HG03045 (cell line): Measurements from ENCODE around the gene NF2.

Experiments used
- ATAC-seq: cut with Tn5 transposase; IDR thresholded peaks from one replicate; pipeline ENCODE4 v1.9.1; 2021; ENCODE audit warnings: mild to moderate bottlenecking, moderate library complexity; ENCODE audit not compliant: unreplicated experiment

NF2 gene

GRCh38 chr22:29660021-29660420 lies 56.6 kb downstream of the NF2 start:
- no peak for ATAC-seq

GRCh38 chr22:29661336-29661735 lies 57.9 kb downstream of the NF2 start:
- ATAC-seq: no peak

DNA sequence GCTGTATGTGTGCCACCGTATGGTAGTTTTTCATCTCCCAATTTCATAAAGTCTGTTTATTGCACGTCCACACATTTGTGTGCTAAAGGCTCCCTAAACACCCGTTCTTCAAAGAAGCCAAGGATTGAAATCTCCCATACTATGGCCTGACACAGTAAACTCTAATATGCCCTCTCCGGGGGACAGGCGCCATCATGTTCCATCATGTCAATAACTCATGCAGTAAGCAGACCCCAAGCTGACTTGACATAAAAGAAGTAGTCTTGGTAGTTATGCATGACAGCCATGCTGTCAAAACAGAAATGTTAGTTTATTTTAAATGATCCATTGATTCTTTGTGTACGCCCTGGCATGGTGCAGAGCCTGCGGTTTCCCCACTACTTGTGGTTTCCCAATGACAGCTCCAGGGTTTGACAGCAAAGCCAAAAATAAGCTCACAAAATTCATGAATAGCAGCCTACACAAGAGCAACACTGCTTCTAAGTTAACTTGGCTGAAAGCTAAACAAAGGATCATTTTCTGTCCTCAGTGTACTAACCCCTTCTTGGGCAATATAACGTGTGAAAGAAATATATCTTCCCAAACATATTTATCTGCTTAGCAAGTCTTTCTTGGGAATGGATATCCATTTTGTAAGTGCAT lies 59.9 kb downstream of the NF2 start:
- ATAC-seq: no peak

- no peak for ATAC-seq
These were observed 62.1 kb downstream of the NF2 start for GRCh38 chr22:29665486-29665885.

GRCh38 chr22:29668673-29669072 lies 65.2 kb downstream of the NF2 start:
- ATAC-seq: no peak

DNA sequence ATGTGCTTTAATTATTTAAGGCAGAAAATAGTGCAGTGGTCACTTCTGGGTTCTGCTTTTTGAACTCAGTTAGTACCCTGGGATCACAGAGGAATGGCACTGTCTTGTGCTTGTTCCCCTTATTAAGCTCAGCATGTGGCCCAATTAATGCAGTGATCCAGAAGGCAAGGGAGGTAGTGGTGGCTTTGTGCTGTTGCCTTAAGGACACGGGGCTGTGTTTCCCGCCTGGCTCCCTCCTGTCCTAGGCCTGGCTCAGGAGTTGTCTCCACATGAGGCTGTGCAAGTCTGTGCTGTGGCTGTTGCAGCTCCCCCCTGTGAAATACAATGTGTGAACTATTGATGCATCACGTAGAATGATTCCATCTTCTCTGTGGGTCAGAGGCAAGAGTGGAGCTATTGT lies 67.2 kb downstream of the NF2 start:
- no peak for ATAC-seq

DNA sequence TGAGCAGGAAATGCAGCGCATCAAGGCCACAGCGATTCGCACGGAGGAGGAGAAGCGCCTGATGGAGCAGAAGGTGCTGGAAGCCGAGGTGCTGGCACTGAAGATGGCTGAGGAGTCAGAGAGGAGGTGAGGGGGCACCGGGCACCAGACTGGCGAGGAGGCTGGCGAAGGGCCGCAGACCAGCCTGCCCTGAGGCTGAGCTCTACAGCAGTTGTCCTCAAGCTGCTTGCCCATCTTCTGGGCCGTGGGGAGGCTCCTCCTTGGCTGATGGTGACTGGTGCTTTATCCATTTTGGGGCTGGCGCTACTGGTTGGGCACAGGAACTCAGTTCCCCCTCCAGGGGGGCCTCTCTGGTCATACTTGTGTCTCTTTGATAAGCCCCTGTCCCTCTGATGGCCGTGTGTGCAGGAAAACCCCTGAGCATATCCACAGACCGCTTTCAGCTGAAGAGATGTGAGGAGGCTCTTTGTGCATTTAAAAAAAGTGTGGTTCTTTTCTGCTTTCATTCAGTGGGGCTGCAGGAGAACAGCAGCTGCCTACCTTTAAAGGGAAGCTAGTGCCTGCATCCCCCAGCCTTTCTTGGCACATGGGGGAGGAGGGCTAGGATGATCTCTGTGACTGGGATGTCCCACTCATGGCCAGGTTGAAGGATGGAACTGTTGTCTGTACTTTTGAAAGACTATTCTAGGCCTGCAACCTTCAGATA lies 70.1 kb downstream of the NF2 start:
- no peak for ATAC-seq

GRCh38 chr22:29674121-29674520 lies 70.7 kb downstream of the NF2 start:
- no peak for ATAC-seq

DNA sequence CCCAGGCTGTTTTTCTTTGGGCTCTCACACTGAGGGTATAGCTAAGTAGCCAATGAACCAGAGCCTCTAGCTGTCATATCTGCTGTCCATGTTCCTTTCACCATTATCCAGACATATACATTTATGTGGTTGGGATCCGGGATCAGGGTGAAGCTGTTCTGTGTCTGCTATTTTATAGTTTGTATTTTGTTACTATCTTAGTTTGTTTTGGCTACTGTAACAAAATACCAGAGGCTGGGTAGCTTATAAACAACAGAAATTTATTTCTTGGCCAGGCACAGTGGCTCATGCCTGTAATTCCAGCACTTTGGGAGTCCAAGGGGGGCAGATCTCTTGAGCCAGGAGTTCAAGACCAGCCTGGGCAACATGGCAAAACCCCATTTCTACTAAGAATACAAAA lies 75.9 kb downstream of the NF2 start:
- no peak for ATAC-seq

DNA sequence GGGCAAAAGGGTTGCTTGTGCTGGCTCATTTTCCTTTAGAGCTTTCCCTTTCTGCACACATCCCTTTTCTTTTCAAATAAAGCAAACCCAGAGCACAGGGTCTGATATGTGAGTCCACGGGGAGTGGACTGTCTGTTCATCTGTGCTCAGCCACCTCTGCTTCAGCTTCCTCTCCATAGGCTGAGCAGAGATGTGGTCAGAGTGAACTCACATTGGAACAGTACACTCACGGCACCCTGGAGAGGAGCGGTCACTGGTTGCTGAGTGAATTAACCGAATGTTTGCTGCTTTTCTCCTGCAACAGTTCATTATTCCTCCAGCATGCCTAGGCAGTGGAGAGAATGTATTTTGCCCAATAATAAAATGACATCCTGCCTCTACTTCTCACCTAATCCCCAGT lies 80.1 kb downstream of the NF2 start:
- ATAC-seq: no peak

- ATAC-seq: no peak
These were observed 80.8 kb downstream of the NF2 start for GRCh38 chr22:29684244-29684643.

- no peak for ATAC-seq
These were observed 85.9 kb downstream of the NF2 start for GRCh38 chr22:29689206-29689879.

- no peak for ATAC-seq
These were observed 86.4 kb downstream of the NF2 start for GRCh38 chr22:29689880-29690213.

DNA sequence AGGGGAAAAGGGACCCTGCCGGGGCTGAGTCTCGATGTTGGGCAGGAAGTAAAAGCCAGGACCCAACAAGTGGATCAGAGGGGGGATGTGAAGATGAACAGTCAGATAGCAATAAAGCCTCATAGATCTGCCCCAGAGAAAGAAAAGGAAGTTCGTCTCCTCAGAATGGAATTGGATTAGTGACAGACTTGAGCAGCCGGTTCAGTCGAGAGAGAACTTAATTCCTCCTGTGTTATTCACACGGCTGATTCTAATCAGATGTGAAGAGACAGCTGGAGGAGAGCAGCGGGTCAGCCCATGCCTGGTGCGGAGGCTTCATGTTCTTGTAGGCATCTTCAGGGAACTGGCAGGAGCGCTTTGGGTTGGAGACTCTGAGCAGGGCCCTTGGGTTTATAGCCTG lies 87.0 kb downstream of the NF2 start:
- ATAC-seq: no peak

GRCh38 chr22:29691636-29692326 lies 88.3 kb downstream of the NF2 start:
- no peak for ATAC-seq

DNA sequence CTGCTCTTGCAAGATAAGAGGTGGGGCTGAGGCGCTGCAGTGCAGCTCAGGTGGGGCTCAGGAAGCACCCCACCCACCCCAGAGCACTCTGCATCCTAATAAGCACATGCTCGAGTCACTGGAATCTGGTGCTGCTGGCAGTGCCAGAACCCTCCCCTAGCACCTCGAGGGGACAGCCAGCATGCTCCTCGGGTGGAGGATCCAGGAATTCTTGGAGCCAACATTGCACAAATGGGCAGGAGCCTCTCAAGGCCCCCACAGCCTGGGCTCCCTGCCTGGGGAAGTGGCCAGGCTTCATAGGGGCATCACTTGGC lies 88.9 kb downstream of the NF2 start:
- ATAC-seq: no peak

DNA sequence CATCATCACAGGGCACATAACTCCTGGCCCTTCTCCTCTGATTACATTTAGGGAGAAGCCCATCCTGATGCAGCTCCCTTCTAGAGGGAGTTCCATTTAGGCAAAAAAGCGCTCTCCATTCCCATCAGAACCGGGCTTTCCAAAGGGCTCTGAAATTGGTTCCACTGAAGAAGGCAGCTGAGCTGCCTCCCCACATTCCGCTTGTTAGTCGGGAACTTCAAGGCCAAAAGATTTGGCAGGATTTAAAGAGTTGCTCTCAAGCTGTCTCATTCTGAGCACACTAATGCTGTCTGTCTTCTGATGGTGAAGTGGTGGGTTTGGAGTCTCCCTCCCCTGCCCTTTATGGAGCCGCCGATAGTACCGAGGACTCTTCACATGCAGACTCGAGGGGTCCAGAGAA lies 89.7 kb downstream of the NF2 start:
- ATAC-seq: no peak

DNA sequence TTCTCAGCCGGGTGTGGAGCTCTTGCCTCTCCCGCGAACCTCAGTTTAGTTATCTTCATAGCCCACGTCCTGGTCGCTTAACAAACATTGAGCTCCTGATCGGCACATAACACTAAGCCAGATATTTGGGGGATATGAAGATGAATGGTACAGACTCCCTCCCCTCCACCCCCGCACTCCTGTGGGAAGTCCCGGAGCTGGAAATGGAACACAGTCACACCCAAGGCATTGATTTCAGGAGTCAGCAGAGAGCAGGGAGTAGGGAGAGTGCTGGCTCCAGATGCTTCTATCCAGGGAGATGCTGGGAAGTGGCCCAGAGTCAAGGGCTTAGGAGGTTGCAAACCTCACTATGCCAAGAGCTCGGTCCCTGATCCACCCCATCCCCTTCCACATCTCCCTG lies 90.2 kb downstream of the NF2 start:
- ATAC-seq: no peak

DNA sequence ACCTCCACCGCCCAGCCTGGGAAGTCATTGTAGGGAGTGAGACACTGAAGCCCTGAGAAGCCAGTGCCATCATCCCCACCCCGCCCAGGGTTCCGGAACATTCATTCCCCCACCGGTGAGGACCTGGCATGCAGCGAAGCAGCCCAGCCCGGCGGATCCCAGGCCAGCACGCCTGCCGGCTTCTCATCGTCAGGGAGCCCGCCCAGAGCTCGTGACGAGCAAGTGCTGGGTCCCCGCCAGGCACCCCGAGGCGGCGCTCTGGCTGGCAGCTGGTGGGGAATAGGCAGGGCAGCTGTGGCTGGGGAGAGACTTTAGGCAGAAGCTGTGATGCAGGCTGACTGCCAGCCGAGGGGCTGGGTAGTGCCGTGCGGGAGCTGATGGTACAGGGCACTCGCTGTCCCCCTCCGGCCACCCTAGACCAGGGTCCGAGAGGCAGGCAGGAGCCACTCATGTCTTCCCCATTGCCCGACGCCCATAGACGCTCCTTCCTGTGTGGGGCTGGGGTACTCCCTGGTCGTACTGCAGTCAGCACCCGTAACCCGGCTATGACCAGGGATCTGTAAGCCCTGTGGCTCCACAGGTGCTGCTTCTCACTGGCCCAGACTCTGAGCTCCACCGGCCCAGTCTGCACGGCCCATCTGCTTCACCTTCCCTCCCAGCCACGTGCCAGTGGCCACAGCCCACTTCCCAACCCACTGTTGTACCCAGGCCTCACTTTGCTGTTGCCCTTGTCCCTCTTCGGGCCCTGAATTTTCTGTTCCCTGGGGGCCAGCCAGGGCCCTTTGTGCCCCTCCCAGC lies 91.9 kb downstream of the NF2 start:
- ATAC-seq: no peak

DNA sequence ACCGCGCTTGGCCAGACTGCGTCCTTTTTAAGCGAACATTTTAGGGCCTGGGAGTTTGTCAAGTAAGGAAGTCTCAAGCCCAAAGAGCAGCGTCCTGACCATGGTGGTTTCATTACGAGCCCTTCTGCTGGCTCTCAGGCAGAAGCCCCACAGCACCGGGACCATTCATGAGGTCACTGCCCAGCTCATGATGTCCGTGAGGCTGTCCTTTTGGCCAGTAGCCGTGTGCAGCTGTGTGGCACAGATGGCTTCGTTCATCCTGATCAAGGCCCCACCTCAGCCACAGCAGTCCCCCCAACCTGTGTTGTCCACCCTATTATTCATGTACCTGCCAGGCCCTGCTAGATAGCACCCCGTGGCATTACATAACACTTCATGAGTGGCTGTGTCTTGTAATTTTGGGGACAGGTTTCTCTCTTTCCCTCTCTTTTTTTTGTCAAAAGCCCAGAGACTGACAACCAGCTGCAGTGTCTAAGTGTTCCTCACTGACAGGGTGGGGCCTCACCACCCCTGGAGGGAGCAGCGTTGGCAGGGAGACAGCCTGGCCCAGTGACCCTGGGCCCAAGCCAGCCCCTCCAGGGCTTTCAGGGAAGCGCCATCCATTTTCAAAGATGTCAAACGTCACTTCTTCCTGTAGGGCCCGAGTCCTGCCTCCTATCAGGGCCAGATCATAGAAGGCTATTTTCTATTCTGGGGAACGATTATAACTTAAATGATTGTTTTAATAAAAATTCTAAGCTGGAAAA lies 94.6 kb downstream of the NF2 start:
- no peak for ATAC-seq
